ENCODE results near the gene OSBPL2. TPM values are rescaled to one million over a fixed set of nuclear protein-coding genes. Genes with fewer than 3 reads are reported as not detected.

The OSBPL2 gene
- total and polyA plus RNA-seq, 2 donors (not counting 1 experiment from before 2014, with no cell fraction given) = 13.3 to 27.9 TPM

DNA sequence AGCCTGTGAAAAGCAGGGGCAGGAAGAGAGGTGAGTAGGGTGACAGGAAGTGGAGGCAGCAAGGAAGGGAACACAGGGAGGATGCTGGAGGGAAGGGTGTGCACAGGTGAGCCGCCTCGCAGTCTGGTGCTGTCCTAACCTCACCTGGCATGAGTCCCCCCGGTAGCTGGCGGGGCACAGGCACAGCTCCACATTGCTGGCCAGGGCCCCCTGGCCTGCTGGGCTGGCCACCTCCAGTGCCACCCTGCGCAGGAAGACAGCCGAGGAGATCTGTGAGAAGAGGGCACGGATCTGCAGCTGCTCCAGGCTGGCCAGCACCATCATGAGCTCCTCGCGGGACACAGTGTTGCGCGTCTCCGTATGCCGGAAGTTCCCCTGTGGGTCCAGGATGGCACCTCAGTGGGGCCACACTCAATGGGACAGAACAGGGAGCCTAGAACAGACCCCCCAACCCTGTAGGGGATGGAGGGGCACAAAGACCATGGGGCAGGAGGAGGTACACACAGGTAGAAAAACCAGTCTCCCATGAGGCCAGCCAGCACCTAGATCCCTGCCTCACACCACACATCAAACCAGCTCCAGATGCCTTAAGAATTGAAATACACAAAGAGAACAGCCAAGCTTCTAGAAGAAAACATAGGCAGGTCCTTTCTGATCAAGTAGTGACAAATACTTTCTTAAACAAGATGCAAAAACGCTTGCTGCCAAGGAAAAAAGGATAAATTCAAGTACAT is 87.0 kb downstream of the OSBPL2 start:
- TF ChIP-seq, protein P1, sequence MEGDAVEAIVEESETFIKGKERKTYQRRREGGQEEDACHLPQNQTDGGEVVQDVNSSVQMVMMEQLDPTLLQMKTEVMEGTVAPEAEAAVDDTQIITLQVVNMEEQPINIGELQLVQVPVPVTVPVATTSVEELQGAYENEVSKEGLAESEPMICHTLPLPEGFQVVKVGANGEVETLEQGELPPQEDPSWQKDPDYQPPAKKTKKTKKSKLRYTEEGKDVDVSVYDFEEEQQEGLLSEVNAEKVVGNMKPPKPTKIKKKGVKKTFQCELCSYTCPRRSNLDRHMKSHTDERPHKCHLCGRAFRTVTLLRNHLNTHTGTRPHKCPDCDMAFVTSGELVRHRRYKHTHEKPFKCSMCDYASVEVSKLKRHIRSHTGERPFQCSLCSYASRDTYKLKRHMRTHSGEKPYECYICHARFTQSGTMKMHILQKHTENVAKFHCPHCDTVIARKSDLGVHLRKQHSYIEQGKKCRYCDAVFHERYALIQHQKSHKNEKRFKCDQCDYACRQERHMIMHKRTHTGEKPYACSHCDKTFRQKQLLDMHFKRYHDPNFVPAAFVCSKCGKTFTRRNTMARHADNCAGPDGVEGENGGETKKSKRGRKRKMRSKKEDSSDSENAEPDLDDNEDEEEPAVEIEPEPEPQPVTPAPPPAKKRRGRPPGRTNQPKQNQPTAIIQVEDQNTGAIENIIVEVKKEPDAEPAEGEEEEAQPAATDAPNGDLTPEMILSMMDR (conservative IDR thresholded peaks at IDR 0.05 in 1 of 2, IDR thresholded peaks at IDR 0.05 in 1 of 2; ENCODE audit: low read depth in 1 of 2, low read length in 2 of 2) = no peak
- TF ChIP-seq EZH2 (IDR thresholded peaks at IDR 0.05; ENCODE audit: low read length, missing control alignments) = no peak
- no peaks in the 10 kb centered on the region for H3K27me3 ChIP-seq (ENCODE audit: control insufficient read depth, insufficient read depth, low read length)
- H3K79me2 ChIP-seq (ENCODE audit: control insufficient read depth, insufficient read depth, low read length) = no peaks in the 10 kb centered on the region
- H3K9me3 ChIP-seq (ENCODE audit: control insufficient read depth, insufficient read depth, low read depth, low read length) = no peaks in the 10 kb centered on the region
- H3K27ac ChIP-seq (ENCODE audit: insufficient read depth, low read length) = no peak overlapping the region
- H3K4me1 ChIP-seq (ENCODE audit: control insufficient read depth, extremely low read depth, insufficient read depth, low read length) = no peaks in the 10 kb centered on the region
- no peak overlapping the region for H3K4me3 ChIP-seq (replicated peaks in 1 of 4; ENCODE audit: control extremely low read depth in 1 of 4, insufficient read depth in 1 of 4, low read depth in 3 of 4, low read length in 4 of 4)
- H4K20me1 ChIP-seq (ENCODE audit: control insufficient read depth, extremely low read depth, insufficient read depth, low read length) = no peaks in the 10 kb centered on the region
- H3K9ac ChIP-seq (ENCODE audit: insufficient read depth, low read length) = no peak overlapping the region
- no peak overlapping the region for H2AFZ ChIP-seq (ENCODE audit: low read length)
- DNase-seq (ENCODE audit: low read depth in 2 of 2) = no peak
- H3K4me2 ChIP-seq (ENCODE audit: extremely low read depth, insufficient read depth, low read length) = no peak overlapping the region
- peaks cover 35% of the 10 kb centered on the region for H3K36me3 ChIP-seq (ENCODE audit: control insufficient read depth, insufficient read depth, low read length)

DNA sequence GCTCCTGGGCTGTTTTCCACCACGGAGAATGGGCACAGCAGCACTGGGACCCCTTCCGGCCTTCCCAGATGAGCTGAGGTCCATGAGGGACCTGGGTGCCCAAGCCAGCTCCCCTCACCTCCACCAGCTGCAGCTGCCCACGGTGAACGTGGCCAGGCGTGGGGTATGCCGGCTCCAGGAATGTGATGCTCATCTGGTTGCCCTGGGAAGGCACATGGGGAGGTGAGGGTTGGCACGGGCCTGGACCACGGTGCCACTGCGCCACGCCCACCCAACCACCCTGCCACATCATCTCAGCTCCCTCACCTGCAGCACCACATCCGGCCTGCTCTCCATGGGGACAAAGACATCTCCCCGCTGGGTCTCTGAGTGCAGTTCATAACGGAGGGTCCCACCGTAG is 88.2 kb downstream of the OSBPL2 start:
- DNase-seq (ENCODE audit: low read depth in 2 of 2) = no peak
- Histone ChIP-seq H3K36me3 (ENCODE audit: control insufficient read depth, insufficient read depth, low read length) (peaks cover 40% of the 10 kb centered on the region), H3K79me2 (ENCODE audit: control insufficient read depth, insufficient read depth, low read length) (no peaks in the 10 kb centered on the region), H4K20me1 (ENCODE audit: control insufficient read depth, extremely low read depth, insufficient read depth, low read length) (no peaks in the 10 kb centered on the region), H3K4me2 (ENCODE audit: extremely low read depth, insufficient read depth, low read length) (no peak overlapping the region), H3K4me1 (ENCODE audit: control insufficient read depth, extremely low read depth, insufficient read depth, low read length) (no peaks in the 10 kb centered on the region), H3K27me3 (ENCODE audit: control insufficient read depth, insufficient read depth, low read length) (no peaks in the 10 kb centered on the region), H2AFZ (ENCODE audit: low read length) (no peak overlapping the region), H3K27ac (ENCODE audit: insufficient read depth, low read length) (no peak overlapping the region), H3K9ac (ENCODE audit: insufficient read depth, low read length) (no peak overlapping the region), H3K4me3 (replicated peaks in 1 of 4; ENCODE audit: control extremely low read depth in 1 of 4, insufficient read depth in 1 of 4, low read depth in 3 of 4, low read length in 4 of 4) (no peak overlapping the region), H3K9me3 (ENCODE audit: control insufficient read depth, insufficient read depth, low read depth, low read length) (no peaks in the 10 kb centered on the region)
- no peak for TF ChIP-seq EZH2 (IDR thresholded peaks at IDR 0.05; ENCODE audit: low read length, missing control alignments)
- TF ChIP-seq, protein P1 (conservative IDR thresholded peaks at IDR 0.05 in 1 of 2, IDR thresholded peaks at IDR 0.05 in 1 of 2; ENCODE audit: low read depth in 1 of 2, low read length in 2 of 2) = no peak

DNA sequence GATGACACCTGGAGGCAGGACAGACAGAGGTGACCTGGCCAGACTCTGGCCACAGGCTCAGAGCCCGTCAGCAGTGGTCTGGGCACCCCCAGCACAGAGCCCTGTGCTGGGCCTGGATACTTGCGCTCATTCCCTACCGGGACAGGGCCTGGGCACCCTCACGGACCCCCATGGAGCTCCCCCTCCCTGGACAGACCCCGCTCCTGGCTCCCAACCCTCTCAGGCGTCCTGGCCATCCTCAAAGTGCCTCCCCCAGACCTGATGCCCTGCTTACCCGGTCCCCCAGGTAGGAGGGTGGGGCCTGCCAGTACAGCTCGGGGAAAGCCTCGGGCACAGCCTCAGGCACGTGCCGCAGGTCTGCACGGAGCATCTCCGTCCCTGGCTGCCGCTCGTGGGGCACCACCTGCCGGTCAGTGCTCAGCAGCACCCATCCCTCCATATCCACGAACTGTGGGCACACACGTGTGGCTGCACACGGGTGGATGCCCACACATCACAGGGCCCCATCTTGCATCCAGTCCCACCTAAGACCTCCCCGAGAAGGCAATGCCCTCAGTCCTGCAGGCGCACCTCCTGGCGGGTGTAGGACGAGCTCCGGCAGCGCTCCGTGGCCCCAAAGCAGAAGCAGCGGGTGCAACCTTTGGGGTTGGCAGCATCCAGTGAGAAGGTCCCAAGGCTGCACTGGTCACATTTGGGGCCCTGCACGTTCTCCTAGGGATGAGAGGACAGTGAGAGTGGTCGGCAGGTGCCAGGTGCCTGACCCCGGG is 88.8 kb downstream of the OSBPL2 start:
- Histone ChIP-seq H3K27ac (ENCODE audit: insufficient read depth, low read length) (no peak overlapping the region), H3K36me3 (ENCODE audit: control insufficient read depth, insufficient read depth, low read length) (peaks cover 36% of the 10 kb centered on the region)

More for the DNA sequence above, 88.8 kb downstream of the OSBPL2 start:
- no peaks in the 10 kb centered on the region for H4K20me1 ChIP-seq (ENCODE audit: control insufficient read depth, extremely low read depth, insufficient read depth, low read length)
- TF ChIP-seq, protein P1 (conservative IDR thresholded peaks at IDR 0.05 in 1 of 2, IDR thresholded peaks at IDR 0.05 in 1 of 2; ENCODE audit: low read depth in 1 of 2, low read length in 2 of 2) = no peak
- TF ChIP-seq EZH2 (IDR thresholded peaks at IDR 0.05; ENCODE audit: low read length, missing control alignments) = no peak
- H3K9me3 ChIP-seq (ENCODE audit: control insufficient read depth, insufficient read depth, low read depth, low read length) = no peaks in the 10 kb centered on the region
- no peak overlapping the region for H3K9ac ChIP-seq (ENCODE audit: insufficient read depth, low read length)
- no peak overlapping the region for H2AFZ ChIP-seq (ENCODE audit: low read length)
- no peak overlapping the region for H3K4me2 ChIP-seq (ENCODE audit: extremely low read depth, insufficient read depth, low read length)
- no peaks in the 10 kb centered on the region for H3K79me2 ChIP-seq (ENCODE audit: control insufficient read depth, insufficient read depth, low read length)
- no peaks in the 10 kb centered on the region for H3K27me3 ChIP-seq (ENCODE audit: control insufficient read depth, insufficient read depth, low read length)
- DNase-seq (ENCODE audit: low read depth in 2 of 2) = no peak
- H3K4me3 ChIP-seq (replicated peaks in 1 of 4; ENCODE audit: control extremely low read depth in 1 of 4, insufficient read depth in 1 of 4, low read depth in 3 of 4, low read length in 4 of 4) = no peak overlapping the region
- no peaks in the 10 kb centered on the region for H3K4me1 ChIP-seq (ENCODE audit: control insufficient read depth, extremely low read depth, insufficient read depth, low read length)
